Cardiac muscle cell (in vitro differentiated cells and primary cell): ENCODE data around the gene OAS2. TPM values are rescaled to one million over a fixed set of nuclear protein-coding genes. Genes with fewer than 3 reads are reported as not detected.
A peak's percentile ranks its signal among the peaks of the same experiment; 100 is the strongest.

Experiments
- DNase-seq, 2 donors: peaks; one replicate each; pipeline versions ENCODE4 v3.0.0 to v3.0.0-alpha.2; 2010 to 2017; ENCODE audit warnings: low read depth in 1 of 2, low spot score in 1 of 2
- H3K27ac ChIP-seq: fragments of 200-600 bp; sonication (generic); 2 replicates; pipeline ENCODE4 v1.5.1; 2016
- H3K27me3 ChIP-seq: fragments of 200-600 bp; sonication (generic); 2 replicates; pipeline ENCODE4 v1.6.0; 2016; ENCODE audit warnings: control low read depth
- H3K36me3 ChIP-seq: fragments of 200-600 bp; sonication (generic); 2 replicates; pipeline ENCODE4 v1.5.1; 2016; ENCODE audit warnings: control low read depth
- H3K4me1 ChIP-seq: fragments of 200-600 bp; sonication (generic); 2 replicates; pipeline ENCODE4 v1.8.1; 2017; ENCODE audit warnings: low read depth, mild to moderate bottlenecking, mixed run types
- H3K4me3 ChIP-seq: fragments of 200-600 bp; sonication (generic); 2 replicates; pipeline ENCODE4 v1.5.1; 2016; ENCODE audit warnings: mild to moderate bottlenecking
- H3K9me3 ChIP-seq: fragments of 200-600 bp; sonication (generic); 2 replicates; pipeline ENCODE4 v1.5.1; 2017; ENCODE audit warnings: low read depth, mild to moderate bottlenecking, control low read depth
- CTCF ChIP-seq: IDR thresholded peaks from 2 replicates; pipeline ENCODE4 v1.5.1; 2012; ENCODE audit warnings: low read depth, mild to moderate bottlenecking, low read length
- polyA plus RNA-seq: library from polyadenylated mRNA; unstranded; fragments of >200 nt; fragmentation: Nextera tagmentation; extraction: Ambion mirVana; gene quantifications from 2 replicates; pipeline ENCODE4 v1.2.1, GENCODE V29; 2016
- total RNA-seq: library from RNA; depleted of rRNA; stranded (reverse); fragments of >200 nt; gene quantifications from 2 replicates; pipeline ENCODE4 v1.2.3, GENCODE V29; 2016

OAS2 gene
- total and polyA plus RNA-seq, 2 experiments from 2014 or later: not detected

- peaks cover 7% of the 10 kb centered on the region for H3K27me3 ChIP-seq
- no peaks in the 10 kb centered on the region for H3K4me1 ChIP-seq
- no peaks in the 10 kb centered on the region for H3K36me3 ChIP-seq
- no peak for DNase-seq
- H3K27ac ChIP-seq: no peak overlapping the region
- H3K9me3 ChIP-seq: no peaks in the 10 kb centered on the region
- no peak for TF ChIP-seq CTCF
- no peak overlapping the region for H3K4me3 ChIP-seq
Observed at GRCh38 chr12:113002676-113003075, 24.4 kb downstream of the OAS2 start.

GRCh38 chr12:113003636-113004035 is 25.3 kb downstream of the OAS2 start:
- H3K27me3 ChIP-seq: peaks cover 14% of the 10 kb centered on the region
- no peak overlapping the region for H3K4me3 ChIP-seq
- TF ChIP-seq CTCF: no peak
- H3K36me3 ChIP-seq: no peaks in the 10 kb centered on the region
- no peaks in the 10 kb centered on the region for H3K9me3 ChIP-seq
- no peak for DNase-seq
- no peak overlapping the region for H3K27ac ChIP-seq
- H3K4me1 ChIP-seq: no peaks in the 10 kb centered on the region

- DNase-seq: peak; percentile 9 to 13
- H3K4me3 ChIP-seq: no peak overlapping the region
- peaks cover 14% of the 10 kb centered on the region for H3K27me3 ChIP-seq
- peak; percentile 35 for TF ChIP-seq CTCF
- no peaks in the 10 kb centered on the region for H3K36me3 ChIP-seq
- H3K9me3 ChIP-seq: no peaks in the 10 kb centered on the region
- H3K4me1 ChIP-seq: no peaks in the 10 kb centered on the region
- no peak overlapping the region for H3K27ac ChIP-seq
Observed at GRCh38 chr12:113005762-113006161, 27.4 kb downstream of the OAS2 start.

- no peak for DNase-seq
- Histone ChIP-seq H3K27ac (no peak overlapping the region), H3K36me3 (no peaks in the 10 kb centered on the region), H3K4me3 (no peak overlapping the region), H3K27me3 (peaks cover 14% of the 10 kb centered on the region), H3K4me1 (no peaks in the 10 kb centered on the region), H3K9me3 (no peaks in the 10 kb centered on the region)
- no peak for TF ChIP-seq CTCF
Observed at GRCh38 chr12:113006206-113006605, 27.9 kb downstream of the OAS2 start.

- Histone ChIP-seq H3K9me3 (no peaks in the 10 kb centered on the region), H3K27me3 (peaks cover 14% of the 10 kb centered on the region), H3K4me1 (no peaks in the 10 kb centered on the region), H3K27ac (no peak overlapping the region), H3K36me3 (no peaks in the 10 kb centered on the region), H3K4me3 (no peak overlapping the region)
- TF ChIP-seq CTCF: no peak
- DNase-seq: no peak
Observed at GRCh38 chr12:113006641-113007040, 28.3 kb downstream of the OAS2 start.

- H3K4me3 ChIP-seq: no peak overlapping the region
- H3K4me1 ChIP-seq: no peaks in the 10 kb centered on the region
- peaks cover 14% of the 10 kb centered on the region for H3K27me3 ChIP-seq
- no peak overlapping the region for H3K27ac ChIP-seq
- no peaks in the 10 kb centered on the region for H3K36me3 ChIP-seq
- no peaks in the 10 kb centered on the region for H3K9me3 ChIP-seq
- no peak for TF ChIP-seq CTCF
- DNase-seq: peak in 1 of 2 donors; percentile 48
Observed at GRCh38 chr12:113007166-113007565, 28.8 kb downstream of the OAS2 start.
